GM10266 (cell line): ENCODE measurements around the gene CEP131.
"Not testable (repeated sequence)": the region's sequence is repeated elsewhere in the genome, so short reads cannot be mapped to it uniquely, and the experiment has no call there.

Experiments
- DNase-seq: peaks from one replicate; pipeline ENCODE4 v3.0.0; 2012; ENCODE audit errors: extremely low spot score
- CTCF ChIP-seq: IDR thresholded peaks from 2 replicates; pipeline ENCODE4 v1.5.1; 2012; ENCODE audit warnings: mild to moderate bottlenecking, low read depth; ENCODE audit not compliant: control insufficient read depth, insufficient read depth; ENCODE audit errors: missing control alignments

CEP131 gene

DNA sequence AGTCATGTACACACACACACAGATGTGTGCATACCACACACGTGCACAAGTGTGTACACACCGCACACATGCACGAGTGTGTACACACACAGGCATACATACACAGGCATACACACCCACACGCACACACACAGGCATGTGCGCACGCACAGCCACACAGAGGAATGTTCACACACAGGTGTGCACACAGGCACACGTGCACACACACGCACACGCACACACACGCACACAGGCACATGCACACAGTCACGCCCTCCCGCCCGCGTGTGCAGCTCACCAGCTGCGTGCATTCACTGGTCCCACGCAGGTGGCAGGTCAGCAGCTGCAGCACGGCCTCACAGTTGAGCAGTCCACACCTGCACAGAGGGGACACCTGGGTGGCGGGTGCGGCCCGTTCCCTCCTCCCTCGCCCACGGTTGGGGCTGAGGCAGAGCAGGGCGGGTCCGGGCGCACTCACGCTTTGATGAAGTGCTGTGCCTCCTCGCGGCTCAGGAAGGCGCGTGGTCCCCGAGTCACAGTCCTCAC, 8.4 kb upstream of the CEP131 start:
- no peak for TF ChIP-seq CTCF
- no peak for DNase-seq

DNA sequence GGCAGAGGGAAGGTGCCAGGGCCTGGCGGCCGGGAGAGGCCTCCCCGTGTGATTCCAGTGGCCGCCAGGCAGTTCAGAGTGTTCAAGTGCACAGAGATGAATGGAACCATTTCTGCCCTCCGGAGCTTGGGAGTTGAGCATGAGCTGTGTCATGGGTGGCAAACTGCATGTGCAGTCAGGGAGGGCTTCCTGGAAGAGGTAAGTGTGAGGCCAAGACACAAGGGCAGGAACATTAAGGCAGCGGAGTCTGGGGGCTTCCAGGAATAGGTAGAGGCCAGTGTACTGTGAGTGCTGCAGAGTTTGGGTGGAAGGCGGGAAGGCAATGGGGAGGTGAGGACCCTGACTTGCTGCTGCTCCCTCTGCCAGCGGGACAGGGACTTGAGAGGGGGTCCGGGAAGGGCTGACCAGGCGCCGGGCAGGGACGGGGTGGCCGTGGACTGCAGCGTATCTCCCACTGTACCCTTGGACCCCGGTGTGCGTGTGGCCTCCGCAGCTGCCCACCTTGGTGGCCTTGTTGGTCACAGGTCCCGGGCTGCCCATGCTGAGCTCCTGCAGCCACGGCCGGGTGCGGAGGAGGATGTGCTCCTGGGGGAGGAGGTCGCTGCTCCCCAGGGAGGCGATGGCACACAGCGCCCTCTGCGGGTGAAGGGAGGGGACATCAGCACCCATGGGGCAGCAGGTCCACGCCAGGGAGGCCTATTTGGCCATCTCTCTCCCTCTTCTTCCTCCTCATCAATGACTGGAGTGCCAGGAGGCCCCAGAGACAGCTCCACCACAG, 7.5 kb upstream of the CEP131 start:
- TF ChIP-seq CTCF = peak; percentile 51
- DNase-seq = peak; percentile 58

DNA sequence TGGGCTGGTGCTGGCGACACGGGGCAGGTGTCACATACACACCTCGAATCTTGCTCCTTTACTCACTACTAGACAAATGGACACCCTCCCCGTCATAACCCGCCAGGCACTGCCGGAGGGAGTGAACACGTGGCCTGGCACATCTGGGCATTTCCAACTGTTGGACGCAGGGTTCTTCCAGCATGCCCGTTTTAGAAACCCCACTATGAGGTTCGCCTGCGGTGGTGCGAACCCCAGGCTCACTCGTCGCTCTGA, 6.8 kb upstream of the CEP131 start:
- no peak for TF ChIP-seq CTCF
- no peak for DNase-seq

DNA sequence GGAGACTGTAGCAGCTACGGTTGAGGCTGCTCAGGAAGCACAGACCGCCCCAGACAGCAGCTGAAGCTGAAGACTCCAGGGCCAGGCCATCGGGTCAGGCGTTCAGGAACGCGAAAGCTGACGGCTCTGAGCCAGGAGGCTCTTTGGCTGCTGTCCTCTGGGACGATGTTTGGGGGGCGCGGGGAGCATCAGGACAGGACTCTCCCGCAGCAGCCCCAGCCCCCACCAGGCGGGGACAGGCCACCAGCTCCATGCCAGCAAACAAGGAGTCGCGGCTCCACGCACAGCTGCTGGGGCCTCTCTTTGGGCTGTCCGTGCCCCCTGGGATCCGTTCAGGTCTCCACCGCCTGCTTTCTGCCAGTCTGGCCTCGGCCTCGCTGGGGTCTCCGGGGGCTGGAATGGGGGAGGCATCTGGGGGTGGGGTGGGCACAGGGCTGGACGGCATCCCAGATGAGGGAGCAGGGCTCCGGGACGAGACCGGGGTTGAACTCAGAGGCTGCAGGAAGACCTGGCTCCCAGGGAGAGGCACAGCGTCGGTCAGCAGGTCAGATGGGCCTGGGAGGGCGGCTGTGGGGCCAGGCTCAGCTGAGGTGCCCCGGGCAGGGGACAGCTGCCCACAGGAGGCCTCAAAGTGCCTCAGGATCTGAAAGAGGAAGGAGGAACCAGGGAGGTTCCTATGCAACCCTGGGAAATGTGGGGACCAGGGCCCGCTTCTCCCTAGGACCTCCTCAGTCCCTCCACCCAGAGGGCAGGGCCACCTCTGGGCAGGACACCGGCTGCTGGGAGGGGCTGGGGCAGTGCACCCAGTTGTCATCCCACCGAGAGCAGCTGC, 6.3 kb upstream of the CEP131 start:
- no peak for DNase-seq
- TF ChIP-seq CTCF = no peak

- peak; percentile 79 for DNase-seq
- TF ChIP-seq CTCF = no peak
Observed at GRCh38 chr17:81228420-81228819, 5.7 kb upstream of the CEP131 start.

DNA sequence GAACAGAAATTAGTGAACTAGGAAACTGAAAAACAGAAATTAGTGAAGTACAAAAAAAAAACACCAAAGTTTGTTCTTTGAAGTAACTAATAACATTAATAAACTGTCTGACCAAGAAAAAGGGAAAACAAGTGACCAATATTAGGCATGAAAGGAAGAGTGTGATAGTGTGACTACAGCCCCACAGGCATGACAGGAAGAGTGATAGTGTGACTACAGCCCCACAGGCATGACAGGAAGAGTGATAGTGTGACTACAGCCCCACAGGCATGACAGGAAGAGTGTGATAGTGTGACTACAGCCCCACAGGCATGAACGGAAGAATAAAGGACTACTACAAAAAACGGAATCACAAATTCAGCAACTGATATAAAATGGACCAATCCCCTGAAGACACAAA, 4.9 kb upstream of the CEP131 start:
- DNase-seq = not testable (repeated sequence)

DNA sequence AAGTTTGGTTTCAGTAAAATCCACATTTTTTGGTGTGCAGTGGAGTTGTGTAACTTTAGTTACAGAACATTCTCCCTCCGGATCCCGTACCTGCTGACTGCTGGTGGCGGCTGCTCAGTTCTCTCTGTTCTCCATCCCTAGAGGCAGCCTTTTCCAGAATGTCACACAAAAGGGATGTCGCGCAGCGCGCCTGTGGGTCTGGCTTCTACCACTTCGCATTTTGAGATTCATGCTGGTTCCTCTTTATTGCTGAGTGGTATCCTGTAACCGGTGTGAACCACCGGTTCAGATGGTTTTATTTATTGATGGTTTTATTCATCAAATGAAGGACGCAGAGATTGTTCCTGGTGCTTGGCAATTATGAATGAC, 981 bp upstream of the CEP131 start:
- TF ChIP-seq CTCF = no peak
- no peak for DNase-seq
